MM.1S (cell line): ENCODE data around the gene ANKS1B.

Source experiments
- DNase-seq: peaks from one replicate; pipeline ENCODE4 v3.0.0-alpha.2; 2015
- H2AFZ ChIP-seq: fragments of 300-600 bp; sonication (generic); 2 replicates; pipeline ENCODE4 v1.6.0; 2016; ENCODE audit warnings: antibody characterized with exemption, low read length
- H3F3A ChIP-seq: fragments of 300-600 bp; sonication (generic); 2 replicates; pipeline ENCODE4 v1.6.1; 2016; ENCODE audit warnings: mild to moderate bottlenecking, antibody characterized with exemption, low read length, moderate library complexity, mixed read lengths; ENCODE audit not compliant: insufficient read depth
- H3K27ac ChIP-seq: fragments of 300-600 bp; sonication (generic); 2 replicates; pipeline ENCODE4 v1.5.1; 2016; ENCODE audit warnings: mild to moderate bottlenecking, low read length
- H3K27me3 ChIP-seq: fragments of 300-600 bp; sonication (generic); replicated peaks from 2 replicates; pipeline ENCODE4 v1.6.0; 2016; ENCODE audit warnings: low read length; ENCODE audit not compliant: insufficient read depth
- H3K36me3 ChIP-seq: fragments of 300-600 bp; sonication (generic); replicated peaks from 2 replicates; pipeline ENCODE4 v1.6.1; 2016; ENCODE audit warnings: mild to moderate bottlenecking, low read length, mixed read lengths; ENCODE audit not compliant: insufficient read depth
- H3K4me1 ChIP-seq: fragments of 300-600 bp; sonication (generic); 2 replicates; pipeline ENCODE4 v1.6.1; 2016; ENCODE audit warnings: low read length, mixed read lengths
- H3K4me2 ChIP-seq: fragments of 300-600 bp; sonication (generic); 2 replicates; pipeline ENCODE4 v1.6.0; 2016; ENCODE audit warnings: low read depth, low read length
- H3K4me3 ChIP-seq: fragments of 300-600 bp; sonication (generic); 2 replicates; pipeline ENCODE4 v1.5.1; 2016; ENCODE audit warnings: low read length, mixed read lengths
- H3K79me2 ChIP-seq: fragments of 300-600 bp; sonication (generic); 2 replicates; pipeline ENCODE4 v1.6.1; 2016; ENCODE audit warnings: mixed run types, low read length, mixed read lengths
- H3K9ac ChIP-seq: fragments of 300-600 bp; sonication (generic); 2 replicates; pipeline ENCODE4 v1.6.1; 2016; ENCODE audit warnings: low read length, mixed read lengths
- H3K9me2 ChIP-seq: fragments of 300-600 bp; sonication (generic); replicated peaks from 2 replicates; pipeline ENCODE4 v1.6.1; 2016; ENCODE audit warnings: mild to moderate bottlenecking, low read length, mixed read lengths; ENCODE audit not compliant: insufficient read depth
- H3K9me3 ChIP-seq: fragments of 300-600 bp; sonication (generic); replicated peaks from 2 replicates; pipeline ENCODE4 v1.6.1; 2016; ENCODE audit warnings: mild to moderate bottlenecking, low read length, mixed read lengths; ENCODE audit not compliant: insufficient read depth
- H4K20me1 ChIP-seq: fragments of 300-600 bp; sonication (generic); 2 replicates; pipeline ENCODE4 v1.6.1; 2016; ENCODE audit warnings: mild to moderate bottlenecking, low read length, moderate library complexity, mixed read lengths; ENCODE audit not compliant: insufficient read depth
- CTCF ChIP-seq: fragments of 300-600 bp; sonication (generic); IDR thresholded peaks from 2 replicates; pipeline ENCODE4 v1.5.1; 2016; ENCODE audit warnings: antibody characterized with exemption, low read length, mixed read lengths
- EZH2 ChIP-seq: fragments of 300-600 bp; sonication (generic); optimal IDR thresholded peaks from 2 replicates; pipeline ENCODE3; 2017; ENCODE audit warnings: low read depth, mild to moderate bottlenecking, antibody characterized with exemption, low read length, mixed read lengths
- EZH2phosphoT487 ChIP-seq: fragments of 300-600 bp; sonication (generic); IDR thresholded peaks from 2 replicates; pipeline ENCODE4 v1.6.1; 2018; ENCODE audit warnings: antibody characterized with exemption, low read length

Gene ANKS1B

GRCh38 chr12:99004799-99005466 is 979.8 kb downstream of the ANKS1B start:
- TF ChIP-seq EZH2phosphoT487 (no peak), EZH2 (no peak), CTCF (no peak)
- H3K4me3 ChIP-seq = no peak overlapping the region
- H3K9me2 ChIP-seq = no peaks in the 10 kb centered on the region
- no peak overlapping the region for H3K27ac ChIP-seq
- no peaks in the 10 kb centered on the region for H3K27me3 ChIP-seq
- no peaks in the 10 kb centered on the region for H4K20me1 ChIP-seq
- H3K9ac ChIP-seq = no peak overlapping the region
- H3K4me1 ChIP-seq = no peaks in the 10 kb centered on the region
- no peak overlapping the region for H3K4me2 ChIP-seq
- no peaks in the 10 kb centered on the region for H3F3A ChIP-seq
- H3K9me3 ChIP-seq = no peaks in the 10 kb centered on the region
- DNase-seq = no peak
- no peak overlapping the region for H2AFZ ChIP-seq
- no peaks in the 10 kb centered on the region for H3K36me3 ChIP-seq
- no peaks in the 10 kb centered on the region for H3K79me2 ChIP-seq

GRCh38 chr12:99002731-99003130 is 982.0 kb downstream of the ANKS1B start:
- TF ChIP-seq EZH2phosphoT487 = no peak
- TF ChIP-seq EZH2 = no peak
- no peak for TF ChIP-seq CTCF
- Histone ChIP-seq H2AFZ (no peak overlapping the region), H3K36me3 (no peaks in the 10 kb centered on the region), H3K79me2 (no peaks in the 10 kb centered on the region), H3K9me3 (no peaks in the 10 kb centered on the region), H3K9ac (no peak overlapping the region), H3K4me1 (no peaks in the 10 kb centered on the region), H3K4me2 (no peak overlapping the region), H3K4me3 (no peak overlapping the region), H3K27ac (no peak overlapping the region), H4K20me1 (no peaks in the 10 kb centered on the region), H3K9me2 (no peaks in the 10 kb centered on the region), H3F3A (no peaks in the 10 kb centered on the region), H3K27me3 (no peaks in the 10 kb centered on the region)
- no peak for DNase-seq

GRCh38 chr12:99002156-99002555 is 982.6 kb downstream of the ANKS1B start:
- no peak for DNase-seq
- no peaks in the 10 kb centered on the region for H3K9me2 ChIP-seq
- H3K9me3 ChIP-seq = no peaks in the 10 kb centered on the region
- H4K20me1 ChIP-seq = no peaks in the 10 kb centered on the region
- H3K27ac ChIP-seq = no peak overlapping the region
- no peak overlapping the region for H3K4me3 ChIP-seq
- no peaks in the 10 kb centered on the region for H3K79me2 ChIP-seq
- H2AFZ ChIP-seq = no peak overlapping the region
- no peaks in the 10 kb centered on the region for H3K4me1 ChIP-seq
- H3F3A ChIP-seq = no peaks in the 10 kb centered on the region
- H3K9ac ChIP-seq = no peak overlapping the region
- no peaks in the 10 kb centered on the region for H3K27me3 ChIP-seq
- TF ChIP-seq EZH2phosphoT487 = no peak
- TF ChIP-seq CTCF = no peak
- no peak overlapping the region for H3K4me2 ChIP-seq
- no peaks in the 10 kb centered on the region for H3K36me3 ChIP-seq
